Activated T-helper 9 cell treated with anti-CD3 and anti-CD28 coated beads, Interleukin-2, amount 50 U/mL, for 16 hours (primary cell): Measurements from ENCODE around the gene VAV2.

Experiments used
- DNase-seq: peaks from one replicate; pipeline ENCODE4 v3.0.0-alpha.2; 2020; ENCODE audit warnings: low read depth

Gene VAV2

GRCh38 chr9:133874060-133874657 is 118.0 kb downstream of the VAV2 start:
- DNase-seq: no peak

DNA sequence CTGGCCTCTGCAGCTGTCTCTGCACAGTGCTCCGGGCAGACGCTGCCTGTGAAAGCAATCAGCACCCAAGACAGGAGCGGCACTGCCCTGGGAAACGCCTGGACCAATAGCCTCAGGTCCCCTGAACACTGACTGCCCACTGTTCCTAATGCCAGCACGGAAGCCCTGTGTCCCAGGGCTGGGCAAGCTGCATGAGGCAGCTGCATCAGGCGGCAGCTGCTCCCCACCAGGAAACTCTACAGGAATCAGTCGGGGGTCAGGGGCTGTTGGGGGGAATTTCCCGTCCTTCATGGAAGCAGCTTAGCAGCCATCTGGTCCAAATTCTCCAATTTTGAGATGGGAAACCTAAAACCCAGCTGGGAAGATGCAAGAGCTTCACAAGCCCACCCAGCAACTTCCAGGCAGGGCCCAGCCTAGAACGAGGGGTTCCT is 118.6 kb downstream of the VAV2 start:
- DNase-seq: no peak

GRCh38 chr9:133873009-133873408 is 119.1 kb downstream of the VAV2 start:
- no peak for DNase-seq

DNA sequence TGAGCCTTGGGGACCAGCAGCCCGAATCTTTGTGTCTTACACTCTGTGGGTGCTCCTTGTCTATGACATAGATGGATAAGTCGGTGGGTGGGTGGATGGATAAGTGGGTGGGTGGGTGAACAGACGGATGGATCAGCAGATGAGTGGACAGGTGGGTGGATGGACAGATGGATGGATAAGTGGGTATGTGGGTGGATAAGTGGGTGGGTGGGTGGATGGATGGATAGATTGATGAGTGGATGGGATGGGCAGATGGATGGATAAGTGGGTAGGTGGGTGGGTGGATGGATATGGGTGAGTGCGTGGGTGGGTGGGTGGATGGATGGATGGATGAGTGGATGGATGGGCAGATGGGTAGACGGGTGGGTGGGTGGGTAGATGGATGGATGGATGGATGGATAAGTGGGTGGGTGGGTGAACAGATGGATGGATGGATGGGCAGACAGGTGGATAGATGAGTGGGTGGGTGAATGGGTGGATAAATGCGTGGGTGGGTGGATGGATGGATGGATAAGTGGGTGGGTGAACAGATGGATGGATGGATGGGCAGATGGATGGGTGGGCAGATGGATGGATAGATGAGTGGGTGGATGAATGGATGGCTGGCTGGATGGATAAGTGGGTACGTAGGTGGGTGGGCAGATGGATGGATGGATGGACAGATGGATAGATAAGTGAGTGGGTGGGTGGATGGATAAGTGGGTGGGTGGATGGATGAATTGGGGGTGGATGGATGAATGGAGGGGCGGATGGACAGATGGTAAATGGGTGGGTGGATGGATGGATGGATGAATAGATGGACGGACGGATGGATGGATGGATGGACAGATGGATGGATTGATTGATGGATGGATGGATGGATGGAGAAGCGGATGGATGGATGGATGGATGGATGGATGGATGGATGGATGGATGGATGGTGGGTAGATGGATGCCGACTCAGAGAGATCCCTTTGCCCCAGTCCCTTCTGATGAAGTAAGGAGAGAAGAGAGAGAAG is 121.2 kb downstream of the VAV2 start:
- DNase-seq: no peak

- no peak for DNase-seq
These were observed 122.3 kb downstream of the VAV2 start for GRCh38 chr9:133869674-133870405.

GRCh38 chr9:133868203-133868602 is 123.9 kb downstream of the VAV2 start:
- no peak for DNase-seq

DNA sequence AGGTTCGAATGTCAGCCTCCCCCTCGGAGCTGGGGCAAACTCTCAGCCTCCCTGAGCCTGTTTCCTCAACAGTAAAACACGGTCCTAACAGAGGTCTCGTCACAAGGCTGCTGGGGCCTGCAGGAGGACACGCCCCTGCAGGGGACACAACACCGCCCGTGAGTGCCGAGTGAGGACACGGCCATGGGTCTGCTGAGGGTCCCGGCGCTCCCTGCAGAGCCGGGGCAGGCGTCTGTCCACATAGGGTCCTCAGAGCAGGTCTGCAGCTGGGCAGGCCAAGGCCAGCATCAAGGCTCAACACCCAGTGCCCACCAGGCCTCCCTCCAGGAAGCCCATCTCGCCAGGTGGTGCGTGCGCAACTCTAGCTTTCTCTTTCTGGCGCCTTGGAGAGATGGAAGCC is 125.2 kb downstream of the VAV2 start:
- no peak for DNase-seq

DNA sequence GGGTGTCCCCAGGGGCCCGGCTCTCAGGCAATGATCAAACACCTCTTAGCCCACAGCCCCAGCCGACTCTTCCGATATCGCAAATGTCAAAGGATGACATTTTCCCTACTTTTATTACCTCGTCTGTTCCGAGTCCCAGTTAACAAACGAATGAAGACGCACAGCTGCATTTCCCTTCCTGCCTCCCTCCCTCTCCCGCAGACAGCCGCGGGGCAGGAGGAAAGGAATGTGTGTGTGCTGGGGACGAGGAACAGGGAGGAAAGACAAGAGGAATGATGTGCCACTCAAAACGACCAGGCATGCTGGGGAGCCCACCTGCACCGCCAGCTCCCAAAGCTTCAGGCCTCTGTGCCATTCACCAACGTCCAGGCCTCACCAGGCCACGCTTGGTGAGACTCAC is 128.1 kb downstream of the VAV2 start:
- no peak for DNase-seq

DNA sequence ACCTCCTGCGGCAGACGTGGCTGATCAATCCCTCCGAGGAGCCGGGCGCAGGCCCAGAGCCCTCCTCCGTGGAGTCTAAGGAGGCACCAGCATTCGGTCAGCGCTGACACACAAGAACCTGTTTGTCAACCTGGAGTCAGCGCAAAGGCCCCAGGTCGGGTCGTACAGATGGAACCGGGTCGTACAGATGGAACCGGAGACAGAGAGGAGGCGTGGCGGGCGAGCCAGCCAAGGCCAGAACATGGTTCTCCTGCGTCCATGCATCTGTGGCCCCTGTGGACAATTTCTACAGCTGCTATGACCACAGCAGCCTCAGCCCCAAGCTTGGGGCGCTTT is 128.9 kb downstream of the VAV2 start:
- DNase-seq: no peak

DNA sequence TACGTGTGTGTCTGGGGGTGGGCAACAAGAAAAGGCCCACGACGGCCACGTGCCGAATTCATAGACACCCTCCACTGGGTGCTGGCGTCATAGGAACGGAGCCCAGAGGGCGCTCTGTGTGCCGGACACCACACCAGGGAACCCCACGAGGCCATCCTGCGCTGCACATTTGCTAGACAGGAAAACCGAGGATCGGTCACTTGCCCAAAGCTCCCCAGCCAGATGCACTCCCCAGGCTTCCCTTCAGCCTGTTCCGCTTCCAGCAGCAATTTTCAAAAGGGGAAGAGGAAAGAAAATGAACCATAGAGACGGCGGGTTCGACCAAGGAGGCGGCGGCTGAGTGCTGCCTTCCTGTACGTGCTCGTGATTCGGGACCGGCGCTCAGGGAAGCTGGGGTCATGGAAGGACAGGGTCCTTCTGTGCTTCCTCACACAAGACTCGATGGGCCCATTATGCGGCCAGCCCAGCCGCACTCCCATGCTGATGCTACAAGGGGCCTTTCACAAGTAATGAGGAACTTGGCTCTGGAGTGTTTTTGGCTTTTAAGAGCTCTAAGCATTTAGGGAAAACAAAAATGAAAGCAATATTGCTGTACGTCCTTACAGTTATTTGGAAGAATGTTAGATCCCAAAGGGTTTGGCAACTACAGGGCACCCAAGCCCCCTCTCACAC is 129.4 kb downstream of the VAV2 start:
- no peak for DNase-seq

DNA sequence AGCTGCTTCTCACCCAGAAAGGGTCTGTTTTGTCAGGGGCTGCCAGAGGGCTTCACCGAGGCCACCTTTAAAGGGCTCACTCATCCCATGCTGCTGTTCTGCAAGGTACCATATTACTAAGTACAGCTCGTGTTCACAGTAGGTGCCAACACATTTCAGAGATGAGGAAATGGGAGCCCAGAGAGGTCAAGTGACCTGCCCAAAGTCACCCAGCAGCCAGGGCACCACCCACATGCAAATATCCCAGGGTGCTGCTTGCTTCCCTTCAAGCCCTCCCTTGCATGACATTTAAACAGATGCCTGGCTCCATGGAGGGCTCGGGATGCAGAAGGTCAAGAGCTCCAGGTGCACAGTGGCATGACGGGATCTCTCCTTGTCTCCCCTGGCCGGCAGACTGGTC is 130.4 kb downstream of the VAV2 start:
- no peak for DNase-seq

DNA sequence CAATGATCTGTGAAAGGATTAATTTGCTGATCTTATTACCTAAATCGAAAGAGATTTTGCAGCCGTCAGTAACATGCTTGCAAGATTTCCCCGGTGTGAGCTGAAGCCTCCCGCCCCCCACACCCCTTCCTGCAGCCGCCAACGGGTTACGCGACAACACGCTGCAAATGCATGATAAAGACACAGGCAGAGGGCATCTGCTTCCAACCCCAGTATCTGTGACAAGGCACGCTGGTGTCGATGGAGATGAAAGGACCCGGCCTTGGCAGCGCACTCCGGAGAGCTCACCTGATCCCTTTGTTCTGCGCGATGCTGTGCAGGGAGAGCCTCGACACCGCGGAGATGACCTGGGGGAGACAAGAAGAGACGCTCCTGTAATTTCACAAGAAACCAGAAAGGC is 131.0 kb downstream of the VAV2 start:
- no peak for DNase-seq

DNA sequence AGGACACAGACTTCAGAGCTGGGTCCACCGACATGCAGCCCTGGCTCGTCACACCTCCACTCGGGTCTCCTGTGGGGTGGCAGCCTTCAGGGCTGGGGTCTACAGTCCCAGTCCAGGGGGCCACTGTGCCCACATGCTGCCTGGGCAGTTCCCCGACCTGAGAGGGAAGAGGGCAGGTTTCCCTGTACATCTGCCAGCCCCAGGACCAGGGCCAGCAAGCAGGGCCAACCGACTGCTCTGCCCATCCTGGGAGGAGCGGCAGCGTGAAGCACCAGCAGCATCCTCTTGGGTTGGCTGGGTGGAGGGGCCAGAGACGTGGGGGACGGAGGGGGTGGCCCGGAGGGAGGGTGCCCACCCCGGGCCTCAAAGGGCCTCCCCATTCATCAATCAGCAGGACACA is 133.4 kb downstream of the VAV2 start:
- DNase-seq: no peak

DNA sequence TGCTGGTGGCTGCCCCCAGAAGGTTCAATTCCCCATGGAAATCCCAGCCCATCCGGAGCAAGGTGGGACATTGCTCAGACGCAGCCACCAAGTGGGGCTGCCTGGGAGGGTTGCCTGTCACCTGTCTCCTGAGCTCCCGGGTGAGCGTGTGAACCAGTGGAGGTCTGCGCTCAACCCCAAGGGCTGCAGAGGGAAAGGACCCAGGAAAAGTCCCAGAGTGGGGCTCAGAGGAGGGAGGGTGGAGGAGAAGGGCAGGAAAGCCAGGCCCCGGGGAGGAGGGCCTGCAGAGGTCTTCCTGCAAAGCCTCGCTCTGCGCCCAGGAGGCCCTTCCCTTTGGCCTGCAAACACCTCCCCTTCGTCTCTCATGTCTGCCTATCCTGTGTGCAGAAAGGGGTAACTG is 134.5 kb downstream of the VAV2 start:
- DNase-seq: no peak

GRCh38 chr9:133856798-133857197 is 135.3 kb downstream of the VAV2 start:
- no peak for DNase-seq

DNA sequence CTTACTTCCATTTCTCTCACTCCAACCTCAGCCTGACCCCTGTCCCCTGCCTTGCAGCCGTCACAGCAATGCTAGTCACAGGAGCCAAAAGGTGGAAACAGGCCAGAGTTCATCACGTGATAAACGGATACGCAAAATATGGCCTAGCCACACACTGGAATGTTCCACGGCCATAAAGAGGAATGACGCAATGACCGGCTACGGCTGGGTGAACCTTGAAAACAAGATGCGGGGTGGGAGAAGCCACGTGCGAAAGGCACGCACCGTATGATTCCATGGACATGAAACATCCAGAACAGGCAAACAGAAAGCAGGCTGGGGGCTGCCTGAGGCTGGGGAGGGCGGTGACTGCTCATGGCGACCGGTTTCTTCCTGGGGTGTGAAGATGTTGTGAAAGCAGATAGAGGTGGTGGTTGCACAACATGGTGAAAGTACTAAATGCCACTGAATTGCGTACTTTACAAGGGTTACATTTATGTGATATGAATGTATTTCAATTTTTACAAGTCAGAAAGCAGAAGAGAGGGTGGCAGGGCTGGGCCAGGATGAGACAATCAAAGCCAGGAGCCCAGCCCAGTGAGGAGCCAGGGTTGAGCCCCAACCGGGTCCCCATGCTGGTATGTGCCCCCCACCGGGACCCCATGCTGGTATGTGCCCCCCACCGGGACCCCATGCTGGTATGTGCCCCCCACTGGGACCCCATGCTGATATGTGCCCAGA is 136.2 kb downstream of the VAV2 start:
- no peak for DNase-seq

DNA sequence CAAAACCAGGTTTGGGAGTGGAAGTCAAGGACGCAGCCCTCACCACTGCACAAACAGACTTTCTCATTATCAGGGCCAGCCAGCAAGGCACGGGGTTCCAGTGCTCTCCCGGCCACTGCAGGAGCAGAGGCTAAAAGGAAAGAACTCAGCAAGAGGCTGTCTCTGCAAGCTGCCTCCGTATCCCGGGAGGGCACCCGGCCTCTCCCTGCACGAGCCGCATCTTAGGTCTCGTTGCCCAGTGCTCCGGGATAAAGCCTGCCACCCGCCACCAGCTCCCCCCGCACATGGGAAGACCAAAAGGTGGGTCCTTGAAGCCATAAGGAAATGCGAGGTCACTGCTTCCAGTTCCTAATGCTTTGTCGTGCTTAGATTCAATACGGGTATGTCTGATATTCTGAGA is 136.8 kb downstream of the VAV2 start:
- DNase-seq: no peak

DNA sequence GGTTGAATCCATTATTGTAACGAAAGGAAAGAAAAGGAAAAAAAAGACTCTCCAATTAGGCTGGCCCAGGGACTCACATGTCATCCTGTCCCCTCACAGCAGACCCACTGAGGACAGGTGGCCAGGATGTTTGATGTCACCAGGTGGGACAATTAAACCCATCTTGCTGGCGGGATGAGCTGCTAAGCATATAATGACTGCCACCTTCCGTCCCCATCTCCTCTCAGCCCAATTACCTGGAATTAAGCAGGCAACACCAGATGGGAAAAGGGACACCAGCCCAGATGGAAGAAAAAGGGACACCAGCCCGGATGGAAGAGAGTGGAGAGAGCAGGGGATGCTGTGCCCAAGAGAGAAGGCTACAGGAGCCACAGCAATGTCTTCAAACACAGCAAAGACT is 137.4 kb downstream of the VAV2 start:
- DNase-seq: no peak

DNA sequence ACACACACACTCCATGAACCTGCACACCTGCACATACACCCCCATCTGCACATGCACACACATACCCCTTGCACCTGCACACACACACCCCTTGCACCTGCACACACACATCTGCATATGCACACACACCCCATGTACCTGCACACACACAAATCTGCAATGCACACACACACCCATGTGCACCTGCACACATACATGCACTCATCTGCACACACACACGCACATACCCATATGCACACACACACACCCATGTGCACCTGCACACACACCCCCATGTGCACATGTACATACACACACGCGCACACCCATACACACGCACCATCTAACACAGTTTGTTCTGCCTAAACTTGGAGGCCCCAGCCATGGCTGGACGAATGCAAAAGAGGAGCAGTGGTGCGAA is 138.1 kb downstream of the VAV2 start:
- DNase-seq: no peak

DNA sequence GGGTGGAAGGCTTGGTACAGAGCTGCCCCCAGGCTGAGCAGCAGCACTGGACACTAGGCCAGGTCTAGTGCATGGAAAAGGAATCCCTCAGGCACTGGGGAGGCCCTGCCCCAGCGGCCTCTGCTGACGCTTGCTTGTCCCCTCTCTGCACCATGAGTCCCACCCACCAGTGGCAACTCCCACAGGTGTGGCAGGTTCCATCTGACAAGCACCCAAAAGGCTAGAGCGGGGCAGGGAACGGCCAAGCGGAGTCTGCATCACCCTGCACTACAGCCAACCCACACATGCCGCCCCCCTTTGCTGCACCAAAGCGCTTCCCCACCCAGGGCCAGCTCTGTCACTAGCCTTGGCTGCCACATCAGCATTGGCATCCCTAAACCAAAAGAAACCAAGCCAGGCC is 138.8 kb downstream of the VAV2 start:
- no peak for DNase-seq

GRCh38 chr9:133852431-133852830 is 139.7 kb downstream of the VAV2 start:
- no peak for DNase-seq

DNA sequence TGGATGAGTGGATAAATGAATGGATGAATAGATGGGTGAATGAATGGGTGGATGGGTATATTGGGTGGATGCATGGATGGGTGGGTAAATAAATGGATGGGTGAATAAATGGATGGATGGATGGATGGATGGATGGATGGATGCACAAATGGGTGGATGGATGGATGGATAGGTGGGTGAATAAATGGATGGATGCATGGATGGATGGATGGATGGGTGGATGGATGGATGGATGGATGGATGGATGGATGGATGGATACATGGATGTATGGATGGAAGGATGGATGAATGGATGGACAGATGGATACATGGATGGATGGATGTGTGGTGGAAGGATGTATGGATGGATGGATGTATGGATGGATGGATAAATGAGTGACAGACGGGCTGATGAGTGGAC is 140.4 kb downstream of the VAV2 start:
- DNase-seq: no peak
